Panc1 (cell line): ENCODE results near the gene GFI1B. TPM values are rescaled to one million over a fixed set of nuclear protein-coding genes. Genes with fewer than 3 reads are reported as not detected.
A peak's percentile ranks its signal among the peaks of the same experiment; 100 is the strongest.

Experiments used
- ATAC-seq: fragments of 200-7000 bp; cut with Tn5 transposase; 2 replicates; pipeline ENCODE4 v1.9.1; 2020; ENCODE audit warnings: mild to moderate bottlenecking, moderate library complexity
- BruUV-seq: library from RNA; stranded (reverse); fragments of 400-500 nt; replicated peaks from 2 replicates; lab custom pipeline; 2021; lab: Mats Ljungman, UMichigan
- CTCF ChIA-PET: fragments of 300-600 bp; sonication (Branson Sonifier 250); formaldehyde crosslinking; loops from one replicate; lab custom pipeline; 2022; ENCODE audit warnings: antibody characterized with exemption; lab: Charles Lee
- POLR2A ChIA-PET: fragments of 300-600 bp; sonication (Branson Sonifier 250); formaldehyde crosslinking; loops from one replicate; lab custom pipeline; 2022; ENCODE audit warnings: antibody characterized with exemption; lab: Charles Lee
- DNase-seq: peaks from one replicate; pipeline ENCODE4 v3.0.0-alpha.2; 2010; ENCODE audit warnings: low read depth, low spot score
- H3K27ac ChIP-seq: 2 replicates; pipeline ENCODE4 v1.5.1; 2011; ENCODE audit warnings: mild to moderate bottlenecking, low read length, inconsistent platforms
- H3K27me3 ChIP-seq: fragments of 200-500 bp; sonication (Bioruptor generic); 2 replicates; pipeline ENCODE4 v1.6.0; 2014; ENCODE audit warnings: low read length, inconsistent platforms; ENCODE audit not compliant: control insufficient read depth, insufficient read depth
- H3K36me3 ChIP-seq: fragments of 200-500 bp; sonication (Bioruptor generic); 2 replicates; pipeline ENCODE4 v1.5.1; 2014; ENCODE audit warnings: inconsistent platforms, mild to moderate bottlenecking, low read length, moderate library complexity; ENCODE audit not compliant: control insufficient read depth, insufficient read depth
- H3K4me1 ChIP-seq: 2 replicates; pipeline ENCODE4 v1.5.1; 2011; ENCODE audit warnings: inconsistent platforms, mild to moderate bottlenecking, low read length, moderate library complexity; ENCODE audit not compliant: control insufficient read depth, insufficient read depth
- H3K4me3 ChIP-seq, 2 experiments: 2 replicates each; pipeline ENCODE4 v1.5.1; 2011 to 2012; ENCODE audit warnings: low read depth in 2 of 2, low read length in 2 of 2, mild to moderate bottlenecking in 2 of 2, inconsistent platforms in 1 of 2, moderate library complexity in 1 of 2
- H3K9me3 ChIP-seq: fragments of 200-500 bp; sonication (Bioruptor generic); 2 replicates; pipeline ENCODE4 v1.5.1; 2014; ENCODE audit warnings: low read depth, mild to moderate bottlenecking, inconsistent platforms, low read length, moderate library complexity; ENCODE audit not compliant: control insufficient read depth, insufficient read depth
- CTCF ChIP-seq: fragments of 450-650 bp; IDR thresholded peaks from 2 replicates; pipeline ENCODE4 v1.5.1; 2017; ENCODE audit warnings: mild to moderate bottlenecking
- POLR2AphosphoS5 ChIP-seq: IDR thresholded peaks from 2 replicates; pipeline ENCODE4 v1.6.1; 2012; ENCODE audit warnings: mild to moderate bottlenecking, low read depth, low read length, moderate library complexity
- REST ChIP-seq, 2 experiments: IDR thresholded peaks; 2 replicates each; pipeline ENCODE4 v1.6.1; 2011 to 2012; ENCODE audit warnings: low read depth in 2 of 2, control low read depth in 1 of 2, low read length in 1 of 2, mild to moderate bottlenecking in 1 of 2, moderate library complexity in 1 of 2; ENCODE audit not compliant: insufficient read depth in 1 of 2
- SIN3A ChIP-seq: IDR thresholded peaks from 2 replicates; pipeline ENCODE4 v1.6.1; 2012; ENCODE audit warnings: low read depth, mild to moderate bottlenecking, low read length, moderate library complexity, borderline replicate concordance; ENCODE audit not compliant: insufficient read depth
- TCF7L2 ChIP-seq: IDR thresholded peaks from 2 replicates; pipeline ENCODE4 v1.6.1; 2011; ENCODE audit warnings: mild to moderate bottlenecking, low read depth, low read length, inconsistent platforms
- in situ Hi-C: cut with HindIII; loops from 2 replicates; pipeline ENCODE4 v1.10.0; 2016; ENCODE audit warnings: low sequenced_read_pairs, low pct_unique_long_range_greater_than_20kb
- intact Hi-C: fragments of 100-400 bp; cut with micrococcal nuclease; formaldehyde crosslinking; loops from one replicate; pipeline ENCODE4 v1.10.0; 2022; ENCODE audit not compliant: unreplicated experiment
- total RNA-seq: library from RNA; stranded (reverse); gene quantifications from one replicate; pipeline ENCODE4 v1.2.1, GENCODE V29; 2021; ENCODE audit not compliant: unreplicated experiment

GFI1B gene
- total RNA-seq, 1 experiment from 2014 or later: 0.08 TPM

- peak overlapping the region; percentile 82 for H3K27ac ChIP-seq
- CTCF ChIA-PET: no interaction called here
- no peak for DNase-seq
- no peaks in the 10 kb centered on the region for H3K9me3 ChIP-seq
- peaks cover 12% of the 10 kb centered on the region for H3K4me1 ChIP-seq
- intact Hi-C loops (no loop called here), in situ Hi-C loops (no loop called here)
- H3K4me3 ChIP-seq: peak overlapping the region; percentile 84 to 93
- POLR2A ChIA-PET: interaction anchor here (0.5 to 0.7 kb wide), 2 partner anchors 9 to 275 kb away, joined by 4 to 6 read pairs; no protein-coding TSS in a partner anchor
- ATAC-seq: no peak; the same call in 1 of the 2 replicates
- no peak for TF ChIP-seq REST (IDR thresholded peaks at IDR 0.05; ENCODE audit: insufficient read depth in 1 of 2, low read depth in 2 of 2, low read length in 1 of 2)
- no peak for TF ChIP-seq SIN3A
- TF ChIP-seq CTCF: no peak
- no peak for TF ChIP-seq POLR2AphosphoS5
- TF ChIP-seq TCF7L2: no peak
- no peaks in the 10 kb centered on the region for H3K27me3 ChIP-seq
- H3K36me3 ChIP-seq: peaks cover 4% of the 10 kb centered on the region; the same call in 1 of the 2 replicates
- BruUV-seq: TSS peak; percentile 83
These were observed 34.7 kb upstream of the GFI1B start for GRCh38 chr9:132943651-132944293.

- Histone ChIP-seq H3K4me3 (peak within 1 kb of the TSS; percentile 84 to 93), H3K27me3 (no peaks in the 10 kb centered on the region), H3K36me3 (peaks cover 4% of the 10 kb centered on the region; the same call in 1 of the 2 replicates), H3K4me1 (peaks cover 12% of the 10 kb centered on the region), H3K9me3 (no peaks in the 10 kb centered on the region), H3K27ac (peak within 1 kb of the TSS; percentile 82)
- DNase-seq (peak; percentile 28), ATAC-seq (peak; percentile 94)
- intact Hi-C loops (no loop called here), in situ Hi-C loops (no loop called here)
- ChIA-PET CTCF (interaction anchor here (0.6 to 0.8 kb wide), 2 partner anchors 132 to 203 kb away, joined by 3 to 4 read pairs; no protein-coding TSS in a partner anchor), POLR2A (no interaction called here)
- no peak for TF ChIP-seq CTCF
- TF ChIP-seq TCF7L2: peak; percentile 54
- no peak; the same call in 1 of the 2 replicates for TF ChIP-seq POLR2AphosphoS5
- TF ChIP-seq SIN3A: 0 out of 2 replicates have a peak, but pooled peaks have one; percentile 54
- 0 out of 4 replicates have a peak, but pooled peaks of 1 of the 2 experiments have one; percentile 26 for TF ChIP-seq REST (IDR thresholded peaks at IDR 0.05; ENCODE audit: insufficient read depth in 1 of 2, low read depth in 2 of 2, low read length in 1 of 2)
- BruUV-seq: no TSS peak
These were observed 34.0 kb upstream of the GFI1B start, which contains the start of gene TSC1 for GRCh38 chr9:132944294-132945185. TSS of gene TSC1 (minus strand) at chr9:132944616. CDS start at chr9:132928872, 15,744 bp downstream.
